GM12864 (cell line): ENCODE results near the gene BAZ2A.

Experiments
- DNase-seq: peaks from one replicate; pipeline ENCODE4 v3.0.0-alpha.2; 2011; ENCODE audit warnings: low read depth
- H3K4me3 ChIP-seq: 2 replicates; pipeline ENCODE4 v1.5.1; 2011; ENCODE audit warnings: mild to moderate bottlenecking, low read depth, low read length, control low read depth
- TF ChIP-seq, protein P1 (sequence below): IDR thresholded peaks from 2 replicates; pipeline ENCODE4 v1.5.1; 2011; ENCODE audit warnings: low read depth, mild to moderate bottlenecking, moderate library complexity, low read length, control low read depth, inconsistent platforms; ENCODE audit errors: missing control alignments

BAZ2A gene

DNA sequence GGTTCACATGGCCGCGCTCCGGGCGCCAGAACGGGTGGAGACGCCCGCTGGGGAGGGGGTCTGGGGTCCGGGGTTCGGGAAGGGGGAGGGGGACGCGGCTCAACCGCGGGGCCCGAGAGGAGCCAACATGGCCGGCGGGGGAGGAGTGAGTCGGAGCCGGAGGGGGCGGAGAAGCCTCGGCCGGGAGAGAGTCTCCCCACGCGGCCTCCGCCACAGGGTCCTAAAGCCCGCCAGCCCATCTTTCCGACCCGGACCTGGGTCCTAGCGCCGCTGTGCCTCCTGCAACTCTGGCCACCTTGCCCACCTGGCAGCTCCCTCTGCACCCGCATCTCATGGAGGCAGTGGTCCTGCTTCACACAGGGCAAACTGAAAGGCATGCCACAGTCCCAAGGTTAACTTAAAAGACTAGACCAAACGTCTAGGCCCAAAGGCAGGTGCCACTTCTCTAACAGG, at the start of gene BAZ2A:
Gene BAZ2A, minus strand, starts transcription at position 147 of the 453 bp plus-strand sequence. CDS start 12,796 bp downstream, outside the sequence.
- H3K4me3 ChIP-seq: peak within 1 kb of the TSS; percentile 99
- TF ChIP-seq, protein P1, sequence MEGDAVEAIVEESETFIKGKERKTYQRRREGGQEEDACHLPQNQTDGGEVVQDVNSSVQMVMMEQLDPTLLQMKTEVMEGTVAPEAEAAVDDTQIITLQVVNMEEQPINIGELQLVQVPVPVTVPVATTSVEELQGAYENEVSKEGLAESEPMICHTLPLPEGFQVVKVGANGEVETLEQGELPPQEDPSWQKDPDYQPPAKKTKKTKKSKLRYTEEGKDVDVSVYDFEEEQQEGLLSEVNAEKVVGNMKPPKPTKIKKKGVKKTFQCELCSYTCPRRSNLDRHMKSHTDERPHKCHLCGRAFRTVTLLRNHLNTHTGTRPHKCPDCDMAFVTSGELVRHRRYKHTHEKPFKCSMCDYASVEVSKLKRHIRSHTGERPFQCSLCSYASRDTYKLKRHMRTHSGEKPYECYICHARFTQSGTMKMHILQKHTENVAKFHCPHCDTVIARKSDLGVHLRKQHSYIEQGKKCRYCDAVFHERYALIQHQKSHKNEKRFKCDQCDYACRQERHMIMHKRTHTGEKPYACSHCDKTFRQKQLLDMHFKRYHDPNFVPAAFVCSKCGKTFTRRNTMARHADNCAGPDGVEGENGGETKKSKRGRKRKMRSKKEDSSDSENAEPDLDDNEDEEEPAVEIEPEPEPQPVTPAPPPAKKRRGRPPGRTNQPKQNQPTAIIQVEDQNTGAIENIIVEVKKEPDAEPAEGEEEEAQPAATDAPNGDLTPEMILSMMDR: no peak
- no peak for DNase-seq

DNA sequence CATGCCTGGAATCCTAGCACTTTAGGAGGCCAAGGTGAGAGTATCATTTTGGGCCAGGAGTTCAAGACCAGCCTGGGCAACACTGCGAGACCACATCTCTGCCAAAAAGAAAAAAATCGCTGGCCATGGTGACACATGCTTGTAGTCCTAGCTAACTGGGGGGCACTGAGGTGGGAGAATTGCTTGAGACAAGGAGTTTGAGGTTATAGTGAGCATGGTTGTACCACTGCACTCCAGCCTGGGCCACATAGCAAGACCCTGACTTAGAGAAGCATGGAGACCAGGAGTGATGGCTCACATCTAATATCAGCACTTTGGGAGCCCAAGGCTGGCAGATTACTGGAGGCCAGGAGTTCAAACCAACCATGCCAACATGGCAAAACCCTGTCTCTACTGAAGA, 48.7 kb upstream of the BAZ2A start:
- TF ChIP-seq, protein P1: no peak
- DNase-seq: no peak
- H3K4me3 ChIP-seq: no peak overlapping the region

GRCh38 chr12:56677680-56678079, 47.6 kb upstream of the BAZ2A start:
- TF ChIP-seq, protein P1: no peak
- no peak for DNase-seq
- H3K4me3 ChIP-seq: no peak overlapping the region

DNA sequence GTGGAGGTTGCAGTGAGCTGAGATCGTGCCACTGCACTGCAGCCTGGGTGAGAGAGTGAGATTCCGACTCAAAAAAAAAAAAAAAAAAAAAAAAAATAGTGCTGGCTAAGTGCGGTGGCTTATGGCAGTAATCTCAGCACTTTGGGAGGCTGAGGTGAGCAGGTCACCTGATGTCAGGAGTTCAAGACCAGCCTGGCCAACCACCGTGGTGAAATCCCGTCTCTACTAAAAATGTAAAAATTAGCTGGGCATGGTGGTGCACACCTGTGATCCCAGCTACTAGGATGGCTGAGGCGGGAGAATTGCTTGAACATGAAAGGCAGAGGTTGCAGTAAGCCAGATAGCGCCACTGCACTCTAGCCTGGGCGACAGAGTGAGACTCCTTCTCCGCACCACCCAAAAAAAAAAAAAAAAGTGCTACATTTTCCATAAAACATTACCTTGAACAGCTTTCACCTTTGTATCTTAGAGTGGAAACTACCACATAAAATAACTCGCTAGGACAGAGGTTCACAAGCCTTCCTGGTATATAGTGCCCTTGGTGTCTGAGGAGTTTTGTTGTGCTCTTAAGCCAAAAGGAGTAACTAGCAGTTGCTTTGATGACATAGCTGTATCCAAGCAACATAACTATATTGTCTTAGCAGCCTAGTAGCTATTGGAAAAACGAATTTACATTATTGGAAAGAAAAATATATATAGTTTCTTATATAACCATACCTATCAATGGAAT, 46.9 kb upstream of the BAZ2A start:
- H3K4me3 ChIP-seq: no peak overlapping the region
- TF ChIP-seq, protein P1: no peak

DNA sequence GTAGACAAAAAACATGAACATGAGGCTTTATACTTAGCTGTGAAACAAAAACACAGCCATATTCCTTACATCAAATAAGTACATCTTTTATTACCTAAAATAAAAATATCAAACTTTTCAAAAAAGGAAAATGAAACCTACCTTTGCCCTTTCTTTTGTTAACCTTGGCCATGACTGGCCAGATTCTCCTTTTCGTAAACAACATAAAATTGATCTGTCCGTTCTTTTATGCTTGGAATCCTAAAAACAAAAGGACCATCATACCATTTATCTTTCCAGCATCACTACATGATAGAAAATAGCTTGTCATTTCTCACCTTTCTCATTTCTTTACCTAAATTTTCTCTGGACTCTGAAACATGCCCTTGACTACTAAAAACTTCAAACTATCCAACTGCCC, 41.5 kb upstream of the BAZ2A start:
- H3K4me3 ChIP-seq: no peak overlapping the region
- TF ChIP-seq, protein P1: no peak
- no peak for DNase-seq

More for the DNA sequence above, 46.9 kb upstream of the BAZ2A start:
- DNase-seq: no peak

GRCh38 chr12:56670836-56671235, 40.7 kb upstream of the BAZ2A start:
- no peak overlapping the region for H3K4me3 ChIP-seq
- TF ChIP-seq, protein P1: no peak
- no peak for DNase-seq

GRCh38 chr12:56668197-56668457, 38.0 kb upstream of the BAZ2A start:
- no peak for DNase-seq
- TF ChIP-seq, protein P1: no peak
- H3K4me3 ChIP-seq: no peak overlapping the region
